ENCODE measurements around the gene ARAP1.

Gene ARAP1

DNA sequence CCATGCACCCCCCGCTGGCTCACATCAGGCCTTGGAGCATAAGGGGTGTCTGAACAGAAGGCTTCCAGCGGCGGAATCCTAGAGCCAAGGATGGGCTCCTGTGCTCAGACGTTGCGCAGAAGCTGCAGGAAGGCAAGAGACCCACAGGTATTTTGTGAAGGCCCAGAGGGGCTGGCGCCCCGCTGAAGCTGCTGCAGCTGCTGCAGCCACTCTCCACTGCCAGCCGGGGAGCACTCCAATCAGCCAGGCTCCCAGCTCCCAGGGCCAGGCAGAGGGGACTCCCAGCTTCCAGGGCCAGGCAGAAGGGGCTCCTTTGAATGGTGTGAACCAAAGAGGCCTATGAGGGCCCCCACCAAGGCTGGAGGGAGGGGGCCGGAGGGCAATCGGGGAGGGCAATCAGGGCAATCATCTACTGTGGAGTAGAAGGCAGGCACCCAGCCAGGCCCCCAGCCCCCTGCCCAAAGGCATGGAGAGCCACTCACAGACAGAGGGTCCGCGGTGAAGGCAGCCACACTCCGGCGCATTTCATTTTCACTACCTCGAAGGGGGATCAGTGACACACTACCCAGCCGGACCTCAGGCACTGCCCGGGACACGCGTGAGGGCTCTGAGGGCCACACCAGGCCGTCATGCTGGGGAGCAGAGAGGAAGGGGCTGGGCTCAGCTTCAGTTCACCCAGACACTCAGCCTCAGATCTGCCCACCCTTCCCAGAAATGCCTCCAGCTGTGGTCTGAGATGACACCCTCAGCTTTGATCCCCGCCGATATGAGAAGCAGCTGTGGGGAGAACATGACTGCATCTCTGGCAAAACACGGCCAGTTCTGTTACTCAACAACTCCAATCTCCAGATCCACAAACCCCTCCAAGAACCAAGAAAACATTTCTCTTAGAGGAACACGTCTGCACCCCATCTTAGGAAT lies 66.4 kb downstream of the ARAP1 start:
- DNase-seq (ENCODE audit: low read depth in 1 of 2, low spot score in 1 of 2): no peak

GRCh38 chr11:72684236-72684912 lies 67.8 kb downstream of the ARAP1 start:
- DNase-seq (ENCODE audit: low read depth in 1 of 2, low spot score in 1 of 2): peak; percentile 7 to 29

GRCh38 chr11:72683782-72684200 lies 68.4 kb downstream of the ARAP1 start:
- peak; percentile 36 to 57 for DNase-seq (ENCODE audit: low read depth in 1 of 2, low spot score in 1 of 2)

- DNase-seq (ENCODE audit: low read depth in 1 of 2, low spot score in 1 of 2): no peak
Measured at GRCh38 chr11:72682858-72683243, 69.4 kb downstream of the ARAP1 start.

DNA sequence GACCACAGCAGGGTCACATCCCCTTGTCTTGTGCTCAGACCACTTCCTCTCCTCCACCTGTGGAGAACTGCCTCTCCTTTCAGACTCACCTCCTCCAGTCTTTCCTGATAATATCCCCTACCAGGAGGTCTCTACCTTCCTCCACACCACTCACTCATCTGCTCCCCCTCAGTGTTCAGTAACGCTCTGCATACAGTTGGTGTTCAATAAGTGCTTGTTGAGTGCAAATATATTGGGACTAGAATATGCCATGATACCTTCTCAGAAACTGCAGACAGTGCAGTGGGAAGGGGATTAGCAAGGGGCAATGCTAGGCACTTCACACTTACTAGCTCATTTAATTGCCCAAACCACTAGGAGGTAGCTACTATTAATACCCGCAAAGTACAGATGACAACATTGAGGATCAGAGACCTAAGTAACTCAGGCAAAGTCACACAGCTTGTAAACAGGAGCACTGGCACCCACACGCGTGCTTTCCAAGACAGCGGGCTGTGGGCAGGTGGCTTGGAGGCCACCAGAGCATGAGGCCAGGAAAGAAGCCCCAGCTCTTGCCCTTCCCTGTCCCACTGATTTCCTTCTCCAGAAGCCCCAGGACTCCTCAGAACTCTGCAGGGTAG lies 69.9 kb downstream of the ARAP1 start:
- no peak for DNase-seq (ENCODE audit: low read depth in 1 of 2, low spot score in 1 of 2)

GRCh38 chr11:72681226-72682153 lies 70.7 kb downstream of the ARAP1 start:
- DNase-seq (ENCODE audit: low read depth in 1 of 2, low spot score in 1 of 2): no peak

- no peak for DNase-seq (ENCODE audit: low read depth in 1 of 2, low spot score in 1 of 2)
Measured at GRCh38 chr11:72680624-72681158, 71.5 kb downstream of the ARAP1 start.

GRCh38 chr11:72679869-72680268 lies 72.3 kb downstream of the ARAP1 start:
- DNase-seq (ENCODE audit: low read depth in 1 of 2, low spot score in 1 of 2): no peak

DNA sequence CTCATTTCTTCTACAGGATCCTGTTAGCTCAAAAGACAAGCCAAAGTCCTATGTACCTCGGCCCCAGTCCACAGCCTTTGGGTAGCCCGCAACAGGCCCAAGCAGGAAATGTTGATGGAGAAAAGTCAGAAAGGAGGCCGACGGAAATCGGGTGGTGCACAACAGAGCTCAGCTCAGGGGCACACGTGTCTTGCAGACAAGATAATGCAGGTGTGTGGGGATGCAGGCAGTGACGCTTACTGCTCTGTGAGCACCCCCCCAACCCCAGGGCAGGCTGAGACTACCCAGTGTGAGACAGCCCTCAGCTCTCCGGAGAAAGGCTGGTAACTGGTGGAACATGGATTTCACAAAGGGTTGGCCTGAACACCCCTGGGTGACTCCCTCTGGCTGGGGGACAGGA lies 73.7 kb downstream of the ARAP1 start:
- DNase-seq (ENCODE audit: low read depth in 1 of 2, low spot score in 1 of 2): no peak

GRCh38 chr11:72676861-72677341 lies 75.3 kb downstream of the ARAP1 start:
- DNase-seq (ENCODE audit: low read depth in 1 of 2, low spot score in 1 of 2): peak; percentile 30 to 69

DNA sequence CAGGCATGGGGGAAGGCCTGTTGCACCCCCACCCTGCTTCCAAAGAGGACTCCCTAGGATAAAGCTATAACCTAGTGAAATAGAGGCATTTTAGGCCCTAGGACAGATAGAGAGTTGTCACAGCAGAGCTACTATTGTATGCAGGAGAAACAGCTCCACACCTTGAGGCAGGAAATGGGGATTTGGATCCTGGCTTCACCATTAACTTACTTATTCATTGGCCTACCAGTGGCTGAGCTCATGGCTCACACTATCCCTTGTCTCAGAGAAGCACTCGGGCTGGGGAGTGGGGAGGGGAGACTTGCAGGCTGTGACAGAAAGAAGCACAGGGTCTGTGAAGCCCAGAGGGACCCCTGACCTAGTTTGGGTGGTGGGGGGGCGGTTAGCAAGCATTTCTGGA lies 77.0 kb downstream of the ARAP1 start:
- no peak for DNase-seq (ENCODE audit: low read depth in 1 of 2, low spot score in 1 of 2)

DNA sequence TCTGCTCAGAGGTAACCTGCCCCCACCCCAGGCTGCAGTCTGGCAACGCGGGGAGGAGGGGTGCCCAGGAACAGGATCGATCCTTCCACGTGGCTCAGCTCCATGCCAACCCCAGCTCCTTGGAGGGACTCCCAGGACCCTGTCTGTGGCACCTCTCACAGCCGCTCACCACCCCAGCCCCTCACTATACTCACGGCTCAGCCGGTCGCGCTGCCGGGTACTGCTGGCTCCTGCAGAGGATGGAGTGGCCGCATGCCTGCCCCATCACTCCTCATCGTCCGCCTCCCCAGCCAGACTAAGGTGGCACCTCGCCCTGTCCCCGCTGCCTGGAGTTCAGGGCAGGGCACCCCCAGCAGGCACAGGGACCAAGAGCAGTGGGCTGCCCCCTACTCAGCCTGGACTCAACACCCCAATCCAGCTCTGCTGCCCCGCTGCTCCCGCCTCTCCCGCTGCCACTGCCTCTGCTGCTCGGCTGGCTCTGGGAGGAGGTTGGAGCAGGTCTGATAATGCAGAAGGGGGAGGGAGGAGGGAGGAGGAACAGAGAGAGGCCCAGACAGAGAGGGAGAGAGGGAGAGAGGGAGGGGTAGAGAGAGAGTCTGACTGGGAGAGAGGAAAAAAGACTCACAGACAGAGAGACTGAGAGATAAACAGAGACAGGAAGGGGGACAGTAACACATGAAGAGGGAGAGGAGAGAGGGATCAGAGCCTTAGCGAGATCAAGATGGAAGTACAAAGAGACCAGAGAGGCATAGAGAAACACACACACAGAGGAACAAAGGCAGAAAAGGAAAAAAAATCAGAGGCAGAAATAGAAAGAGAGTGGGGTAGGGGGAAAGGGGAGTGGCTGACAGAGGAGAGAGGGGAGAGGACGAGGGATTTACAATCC lies 78.0 kb downstream of the ARAP1 start, which contains the start of gene PDE2A:
Gene PDE2A (minus strand): TSS at position 480 of the 886 bp plus-strand sequence. CDS start 215 bp downstream, at position 265.
- DNase-seq (ENCODE audit: low read depth in 1 of 2, low spot score in 1 of 2): no peak

- no peak for DNase-seq (ENCODE audit: low read depth in 1 of 2, low spot score in 1 of 2)
Measured at GRCh38 chr11:72673284-72673942, 78.8 kb downstream of the ARAP1 start.

DNA sequence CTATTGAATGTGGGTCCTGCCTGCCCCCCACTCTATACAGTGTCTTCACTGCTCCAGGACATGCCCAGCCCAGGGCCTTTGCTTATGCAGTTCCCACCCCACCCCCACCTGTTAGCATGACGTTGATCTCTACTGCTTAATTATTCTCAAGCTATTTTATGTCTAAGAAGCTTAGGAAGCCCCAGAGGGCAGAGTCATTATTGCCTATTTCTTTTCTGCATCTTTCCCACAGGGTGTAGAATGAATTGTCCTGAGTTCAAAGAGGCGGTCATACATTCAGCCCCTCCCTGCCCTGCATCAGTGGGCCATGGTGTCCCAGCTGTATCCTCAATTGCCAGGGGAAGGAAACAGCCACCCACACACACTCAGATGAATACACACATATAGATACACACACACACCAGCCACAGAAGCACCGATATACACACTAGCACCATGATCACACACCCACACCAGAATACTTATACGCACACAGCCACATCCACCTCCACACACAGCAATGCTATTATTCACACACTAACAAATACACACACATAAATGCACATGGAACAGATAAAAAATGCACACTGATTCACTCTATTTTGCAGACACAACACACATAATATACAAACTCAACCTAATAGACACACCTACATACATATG lies 79.5 kb downstream of the ARAP1 start:
- DNase-seq (ENCODE audit: low read depth in 1 of 2, low spot score in 1 of 2): no peak

DNA sequence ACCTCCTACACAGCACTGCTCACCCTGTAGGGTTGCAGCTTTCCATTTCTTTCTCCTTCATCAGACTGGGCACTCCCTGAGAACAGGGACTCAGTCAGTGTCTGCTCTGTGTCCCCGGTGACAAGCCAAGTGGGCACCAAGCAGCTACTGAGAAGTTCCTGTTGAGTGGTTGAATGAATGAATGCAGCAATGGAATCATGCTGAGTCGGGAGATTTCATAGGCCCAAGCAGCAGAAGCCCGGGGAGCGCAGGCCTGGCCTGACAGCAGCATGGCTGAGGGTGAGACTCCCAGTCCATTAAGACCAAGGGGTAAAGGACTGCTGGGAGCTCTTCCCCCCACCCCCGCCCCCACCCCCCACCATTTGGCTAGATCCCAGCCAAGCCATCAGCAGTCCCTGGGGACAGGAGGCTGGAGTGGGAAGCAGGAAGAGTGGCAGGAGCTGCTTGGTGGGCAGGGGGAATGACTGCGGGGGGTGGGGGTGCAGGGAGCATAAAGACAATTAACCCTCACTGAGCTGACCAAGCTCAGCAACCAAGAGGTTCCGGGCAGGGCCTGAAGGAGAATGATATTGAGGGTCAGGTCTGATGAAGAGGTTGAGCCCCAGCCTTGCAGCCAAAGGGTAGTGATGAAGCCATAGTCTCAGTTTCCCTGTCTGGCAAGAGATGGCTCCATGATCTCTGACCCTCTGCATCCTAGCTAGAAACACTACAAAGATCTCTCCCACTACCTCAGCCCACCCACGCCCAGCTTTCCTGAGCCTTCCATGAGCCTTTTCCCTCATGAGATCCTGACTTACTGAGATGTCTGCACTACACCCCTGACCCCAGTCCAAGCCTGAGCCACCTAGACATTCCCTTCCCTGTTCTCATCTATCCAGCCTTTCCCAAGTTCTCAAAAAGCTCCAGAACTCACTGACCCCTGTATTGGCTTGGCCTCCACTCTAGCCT lies 80.8 kb downstream of the ARAP1 start:
- DNase-seq (ENCODE audit: low read depth in 1 of 2, low spot score in 1 of 2): no peak

- DNase-seq (ENCODE audit: low read depth in 1 of 2, low spot score in 1 of 2): no peak
Measured at GRCh38 chr11:72670041-72670440, 82.2 kb downstream of the ARAP1 start.

- no peak for DNase-seq (ENCODE audit: low read depth in 1 of 2, low spot score in 1 of 2)
Measured at GRCh38 chr11:72669527-72669926, 82.7 kb downstream of the ARAP1 start.

Data from stimulated activated CD4-positive, alpha-beta T cell treated with anti-CD3 and anti-CD28 coated beads, Interleukin-15, amount 100 ng/mL, for 1 hour (primary cell).